ENCODE data around the gene PBX3. TPM values are rescaled to one million over a fixed set of nuclear protein-coding genes. Genes with fewer than 3 reads are reported as not detected.

The PBX3 gene
- total RNA-seq, 1 experiment from 2014 or later, result 7.7 TPM

- H3K4me1 Mint-ChIP-seq (ENCODE audit: low read depth, unreplicated experiment), result peaks cover 32% of the 10 kb centered on the region
Observed at GRCh38 chr9:125748446-125749099, 1.4 kb downstream of the PBX3 start.

GRCh38 chr9:125749287-125749935 is 2.2 kb downstream of the PBX3 start:
- TSS peak; percentile 54 for BruUV-seq (replicated peaks)
- Histone ChIP-seq H3K36me3 (ENCODE audit: control insufficient read depth, insufficient read depth, low read length) (no peaks in the 10 kb centered on the region), H3K9me3 (no peaks in the 10 kb centered on the region), H3K4me3 (ENCODE audit: low read depth, low read length) (no peak overlapping the region), H3K4me1 (peaks cover 16% of the 10 kb centered on the region), H3K27me3 (replicated peaks; ENCODE audit: control insufficient read depth, insufficient read depth, low read length) (no peaks in the 10 kb centered on the region)
- DNase-seq, result no peak
- ChIA-PET CTCF (no interaction called here), POLR2A (no interaction called here)
- H3K9me3 Mint-ChIP-seq (ENCODE audit: unreplicated experiment), result no peaks in the 10 kb centered on the region
- TF ChIP-seq CTCF (IDR thresholded peaks at IDR 0.05; ENCODE audit: insufficient read depth in 1 of 2, low read depth in 1 of 2, low read length in 1 of 2, severe bottlenecking in 1 of 2, unreplicated experiment in 1 of 2), result no peak
- intact Hi-C loops (cut with micrococcal nuclease; ENCODE audit: unreplicated experiment), result no loop called here
- peak overlapping the region; percentile 80 for H3K4me3 Mint-ChIP-seq (ENCODE audit: unreplicated experiment)
- peaks cover 2% of the 10 kb centered on the region for H3K27me3 Mint-ChIP-seq (ENCODE audit: insufficient read depth, unreplicated experiment)
- H3K36me3 Mint-ChIP-seq (ENCODE audit: insufficient read depth, unreplicated experiment), result peaks cover 8% of the 10 kb centered on the region
- H3K4me1 Mint-ChIP-seq (ENCODE audit: low read depth, unreplicated experiment), result peaks cover 32% of the 10 kb centered on the region
- H3K27ac Mint-ChIP-seq (ENCODE audit: unreplicated experiment), result no peak overlapping the region

More at GRCh38 chr9:125748446-125749099, 1.4 kb downstream of the PBX3 start:
- Mint-ChIP-seq H3K9me3 (ENCODE audit: unreplicated experiment) (no peaks in the 10 kb centered on the region), H3K27me3 (ENCODE audit: insufficient read depth, unreplicated experiment) (peaks cover 2% of the 10 kb centered on the region), H3K36me3 (ENCODE audit: insufficient read depth, unreplicated experiment) (peaks cover 8% of the 10 kb centered on the region), H3K4me3 (ENCODE audit: unreplicated experiment) (peak overlapping the region; percentile 80), H3K27ac (ENCODE audit: unreplicated experiment) (no peak overlapping the region)
- no peaks in the 10 kb centered on the region for H3K36me3 ChIP-seq (ENCODE audit: control insufficient read depth, insufficient read depth, low read length)
- no peak for DNase-seq
- H3K4me1 ChIP-seq, result peaks cover 16% of the 10 kb centered on the region
- BruUV-seq (replicated peaks), result no TSS peak
- POLR2A ChIA-PET, result interaction anchor here (0.6 kb wide), 1 partner anchor 839 kb away, joined by 3 read pairs; no protein-coding TSS in a partner anchor
- no peaks in the 10 kb centered on the region for H3K27me3 ChIP-seq (replicated peaks; ENCODE audit: control insufficient read depth, insufficient read depth, low read length)
- TF ChIP-seq CTCF (IDR thresholded peaks at IDR 0.05; ENCODE audit: insufficient read depth in 1 of 2, low read depth in 1 of 2, low read length in 1 of 2, severe bottlenecking in 1 of 2, unreplicated experiment in 1 of 2), result no peak
- H3K9me3 ChIP-seq, result no peaks in the 10 kb centered on the region
- intact Hi-C loops (cut with micrococcal nuclease; ENCODE audit: unreplicated experiment), result no loop called here
- CTCF ChIA-PET, result no interaction called here
- peak overlapping the region; percentile 88 for H3K4me3 ChIP-seq (ENCODE audit: low read depth, low read length)

GRCh38 chr9:125749951-125750626 is 2.9 kb downstream of the PBX3 start:
- H3K27ac Mint-ChIP-seq (ENCODE audit: unreplicated experiment), result no peak overlapping the region
- intact Hi-C loops (cut with micrococcal nuclease; ENCODE audit: unreplicated experiment), result loop anchor here (10.0 kb wide), 1 partner anchor 395 kb away; no protein-coding TSS in a partner anchor

More at GRCh38 chr9:125749951-125750626, 2.9 kb downstream of the PBX3 start:
- H3K27me3 ChIP-seq (replicated peaks; ENCODE audit: control insufficient read depth, insufficient read depth, low read length), result no peaks in the 10 kb centered on the region
- Mint-ChIP-seq H3K36me3 (ENCODE audit: insufficient read depth, unreplicated experiment) (peaks cover 8% of the 10 kb centered on the region), H3K27me3 (ENCODE audit: insufficient read depth, unreplicated experiment) (peaks cover 2% of the 10 kb centered on the region), H3K4me3 (ENCODE audit: unreplicated experiment) (no peak overlapping the region), H3K9me3 (ENCODE audit: unreplicated experiment) (no peaks in the 10 kb centered on the region), H3K4me1 (ENCODE audit: low read depth, unreplicated experiment) (peaks cover 27% of the 10 kb centered on the region)
- peaks cover 14% of the 10 kb centered on the region for H3K4me1 ChIP-seq
- H3K4me3 ChIP-seq (ENCODE audit: low read depth, low read length), result no peak overlapping the region
- no peaks in the 10 kb centered on the region for H3K9me3 ChIP-seq
- ChIA-PET CTCF (no interaction called here), POLR2A (interaction anchor here (1.0 kb wide), 1 partner anchor 43 kb away, joined by 3 read pairs; the partner anchor contains the start of gene MAPKAP1)
- no TSS peak for BruUV-seq (replicated peaks)
- TF ChIP-seq CTCF (IDR thresholded peaks at IDR 0.05; ENCODE audit: insufficient read depth in 1 of 2, low read depth in 1 of 2, low read length in 1 of 2, severe bottlenecking in 1 of 2, unreplicated experiment in 1 of 2), result no peak
- H3K36me3 ChIP-seq (ENCODE audit: control insufficient read depth, insufficient read depth, low read length), result no peaks in the 10 kb centered on the region
- DNase-seq, result no peak

Measured in Caco-2 (cell line).